HepG2 (cell line): Measurements from ENCODE around the gene TMCC1. TPM values are rescaled to one million over a fixed set of nuclear protein-coding genes. Genes with fewer than 3 reads are reported as not detected.

Experiments
- FOXA1 ChIP-seq, 2 experiments: fragments of 450-650 bp in 1 of 2; sonication (generic) in 1 of 2; formaldehyde crosslinking in 1 of 2; IDR thresholded peaks; 2 replicates each; pipeline versions ENCODE4 v1.4.0 to v1.6.1; 2016 to 2020; ENCODE audit warnings: missing genetic modification reagents in 1 of 2
- POLR2G ChIP-seq: fragments of 200-400 bp; formaldehyde crosslinking; IDR thresholded peaks from 2 replicates; pipeline ENCODE4 v1.6.1; 2018; ENCODE audit warnings: mild to moderate bottlenecking, low read depth, low read length, moderate library complexity
- TBX3 ChIP-seq: fragments of 450-650 bp; IDR thresholded peaks from 2 replicates; pipeline ENCODE4 v1.6.1; 2017; ENCODE audit warnings: antibody characterized with exemption, mild to moderate bottlenecking, inconsistent platforms, borderline replicate concordance
- TEAD3 ChIP-seq: optimal IDR thresholded peaks from 2 replicates; pipeline ENCODE3; 2016; ENCODE audit warnings: borderline replicate concordance
- TMF1 ChIP-seq: sonication (generic); formaldehyde crosslinking; IDR thresholded peaks from 2 replicates; pipeline ENCODE4 v1.8.1; 2022; ENCODE audit warnings: low read depth, missing genetic modification reagents
- ZNF317 ChIP-seq: sonication (generic); formaldehyde crosslinking; IDR thresholded peaks from 2 replicates; pipeline ENCODE4 v1.5.0; 2020; ENCODE audit warnings: mild to moderate bottlenecking, missing genetic modification reagents
- ZNF766 ChIP-seq: sonication (generic); formaldehyde crosslinking; IDR thresholded peaks from 2 replicates; pipeline ENCODE4 v1.5.0; 2020; ENCODE audit warnings: missing genetic modification reagents, borderline replicate concordance
- polyA plus RNA-seq, 8 experiments: library from polyadenylated mRNA; depleted of rRNA in 3 of 8; stranded (reverse) in 7 of 8; unstranded in 1 of 8; fragments of >200 nt; fragmentation: Illumina TruSeq in 4 of 8; extraction: Trizol in 4 of 8; gene quantifications; 2 replicates each; pipeline versions ENCODE4 v1.2.1 to v1.2.3, GENCODE V29; 2011 to 2016; ENCODE audit warnings: low read depth in 4 of 8, missing spikeins in 1 of 8, mixed read lengths in 1 of 8; ENCODE audit not compliant: insufficient read depth in 1 of 8
- total RNA-seq, 5 experiments: library from RNA; depleted of rRNA; stranded (reverse); fragments of >200 nt; fragmentation: Illumina TruSeq; extraction: Trizol; gene quantifications; 2 replicates each; pipeline ENCODE4 v1.2.3, GENCODE V29; 2016; ENCODE audit warnings: low read depth in 1 of 5
- TF ChIP-seq, protein P1 (sequence below), 2 experiments: sonication (generic) in 1 of 2; formaldehyde crosslinking in 1 of 2; IDR thresholded peaks; 2 replicates each; pipeline versions ENCODE4 v1.6.1 to v1.9.0; 2014 to 2022; ENCODE audit warnings: antibody characterized with exemption in 1 of 2, borderline replicate concordance in 1 of 2, inconsistent platforms in 1 of 2, low read depth in 1 of 2, missing genetic modification reagents in 1 of 2
- TF ChIP-seq, protein P2 (sequence below): sonication (generic); formaldehyde crosslinking; IDR thresholded peaks from 2 replicates; pipeline ENCODE4 v1.4.0; 2020; ENCODE audit warnings: missing genetic modification reagents, borderline replicate concordance
- TF ChIP-seq, protein P3 (sequence below): sonication (generic); formaldehyde crosslinking; IDR thresholded peaks from 2 replicates; pipeline ENCODE4 v1.5.1; 2020; ENCODE audit warnings: missing genetic modification reagents, mild to moderate bottlenecking, borderline replicate concordance
- TF ChIP-seq, protein P4 (sequence below): sonication (generic); formaldehyde crosslinking; conservative IDR thresholded peaks from 2 replicates; pipeline ENCODE4 v1.4.0; 2020; ENCODE audit warnings: missing genetic modification reagents

The TMCC1 gene
- total and polyA plus RNA-seq, 2 of the 13 experiments (the other 11 are each of a cell fraction or from before 2014, with no cell fraction given), result 12.1 to 264 TPM

DNA sequence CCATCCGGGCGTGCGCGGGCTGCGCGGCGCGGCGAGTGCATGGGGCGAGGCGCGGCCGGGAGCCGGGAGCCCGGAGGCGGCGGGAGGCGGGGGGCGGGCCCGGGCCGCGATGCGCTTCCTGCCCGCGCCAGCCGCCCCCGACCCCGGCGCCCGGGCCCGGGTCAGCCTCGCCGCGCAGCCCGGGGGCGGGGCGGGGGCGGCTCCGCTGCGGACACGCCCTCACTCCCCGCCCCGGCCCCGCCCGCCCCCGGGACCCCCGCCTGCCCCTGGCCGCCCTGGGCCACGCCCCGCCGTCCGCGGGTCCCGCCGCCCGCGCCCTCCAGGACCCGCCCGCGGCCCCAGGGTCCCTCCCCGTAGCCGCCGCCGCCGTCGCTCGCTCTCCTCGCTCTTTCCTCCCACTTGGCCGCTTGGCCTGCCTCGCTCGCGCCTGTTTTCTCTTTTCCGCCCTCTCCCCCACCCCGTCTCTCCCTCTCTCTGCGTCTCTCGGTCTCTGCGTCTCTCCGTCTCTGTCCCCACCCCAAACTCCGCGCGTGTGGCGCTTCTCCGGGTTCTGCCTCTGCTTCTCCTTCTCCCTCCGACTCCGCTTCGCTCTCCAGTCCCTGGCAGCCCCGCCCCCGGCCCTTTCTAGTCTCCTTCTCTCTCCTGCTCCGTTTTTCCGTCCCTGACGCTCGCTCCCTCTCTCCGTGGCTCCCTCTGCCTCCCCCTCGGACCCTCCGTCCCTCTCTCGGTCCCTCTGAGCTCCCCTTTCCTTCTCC lies 286.7 kb downstream of the TMCC1 start, which contains the start of gene PLXND1 (continued):
- TF ChIP-seq, protein P1, sequence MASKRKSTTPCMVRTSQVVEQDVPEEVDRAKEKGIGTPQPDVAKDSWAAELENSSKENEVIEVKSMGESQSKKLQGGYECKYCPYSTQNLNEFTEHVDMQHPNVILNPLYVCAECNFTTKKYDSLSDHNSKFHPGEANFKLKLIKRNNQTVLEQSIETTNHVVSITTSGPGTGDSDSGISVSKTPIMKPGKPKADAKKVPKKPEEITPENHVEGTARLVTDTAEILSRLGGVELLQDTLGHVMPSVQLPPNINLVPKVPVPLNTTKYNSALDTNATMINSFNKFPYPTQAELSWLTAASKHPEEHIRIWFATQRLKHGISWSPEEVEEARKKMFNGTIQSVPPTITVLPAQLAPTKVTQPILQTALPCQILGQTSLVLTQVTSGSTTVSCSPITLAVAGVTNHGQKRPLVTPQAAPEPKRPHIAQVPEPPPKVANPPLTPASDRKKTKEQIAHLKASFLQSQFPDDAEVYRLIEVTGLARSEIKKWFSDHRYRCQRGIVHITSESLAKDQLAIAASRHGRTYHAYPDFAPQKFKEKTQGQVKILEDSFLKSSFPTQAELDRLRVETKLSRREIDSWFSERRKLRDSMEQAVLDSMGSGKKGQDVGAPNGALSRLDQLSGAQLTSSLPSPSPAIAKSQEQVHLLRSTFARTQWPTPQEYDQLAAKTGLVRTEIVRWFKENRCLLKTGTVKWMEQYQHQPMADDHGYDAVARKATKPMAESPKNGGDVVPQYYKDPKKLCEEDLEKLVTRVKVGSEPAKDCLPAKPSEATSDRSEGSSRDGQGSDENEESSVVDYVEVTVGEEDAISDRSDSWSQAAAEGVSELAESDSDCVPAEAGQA (IDR thresholded peaks at IDR 0.05; ENCODE audit: low read depth), result no peak
- TF ChIP-seq, protein P1 (CRISPR knock-in tag; IDR thresholded peaks at IDR 0.05; ENCODE audit: borderline replicate concordance), result no peak
- no peak for TF ChIP-seq ZNF317
- TF ChIP-seq, protein P2, sequence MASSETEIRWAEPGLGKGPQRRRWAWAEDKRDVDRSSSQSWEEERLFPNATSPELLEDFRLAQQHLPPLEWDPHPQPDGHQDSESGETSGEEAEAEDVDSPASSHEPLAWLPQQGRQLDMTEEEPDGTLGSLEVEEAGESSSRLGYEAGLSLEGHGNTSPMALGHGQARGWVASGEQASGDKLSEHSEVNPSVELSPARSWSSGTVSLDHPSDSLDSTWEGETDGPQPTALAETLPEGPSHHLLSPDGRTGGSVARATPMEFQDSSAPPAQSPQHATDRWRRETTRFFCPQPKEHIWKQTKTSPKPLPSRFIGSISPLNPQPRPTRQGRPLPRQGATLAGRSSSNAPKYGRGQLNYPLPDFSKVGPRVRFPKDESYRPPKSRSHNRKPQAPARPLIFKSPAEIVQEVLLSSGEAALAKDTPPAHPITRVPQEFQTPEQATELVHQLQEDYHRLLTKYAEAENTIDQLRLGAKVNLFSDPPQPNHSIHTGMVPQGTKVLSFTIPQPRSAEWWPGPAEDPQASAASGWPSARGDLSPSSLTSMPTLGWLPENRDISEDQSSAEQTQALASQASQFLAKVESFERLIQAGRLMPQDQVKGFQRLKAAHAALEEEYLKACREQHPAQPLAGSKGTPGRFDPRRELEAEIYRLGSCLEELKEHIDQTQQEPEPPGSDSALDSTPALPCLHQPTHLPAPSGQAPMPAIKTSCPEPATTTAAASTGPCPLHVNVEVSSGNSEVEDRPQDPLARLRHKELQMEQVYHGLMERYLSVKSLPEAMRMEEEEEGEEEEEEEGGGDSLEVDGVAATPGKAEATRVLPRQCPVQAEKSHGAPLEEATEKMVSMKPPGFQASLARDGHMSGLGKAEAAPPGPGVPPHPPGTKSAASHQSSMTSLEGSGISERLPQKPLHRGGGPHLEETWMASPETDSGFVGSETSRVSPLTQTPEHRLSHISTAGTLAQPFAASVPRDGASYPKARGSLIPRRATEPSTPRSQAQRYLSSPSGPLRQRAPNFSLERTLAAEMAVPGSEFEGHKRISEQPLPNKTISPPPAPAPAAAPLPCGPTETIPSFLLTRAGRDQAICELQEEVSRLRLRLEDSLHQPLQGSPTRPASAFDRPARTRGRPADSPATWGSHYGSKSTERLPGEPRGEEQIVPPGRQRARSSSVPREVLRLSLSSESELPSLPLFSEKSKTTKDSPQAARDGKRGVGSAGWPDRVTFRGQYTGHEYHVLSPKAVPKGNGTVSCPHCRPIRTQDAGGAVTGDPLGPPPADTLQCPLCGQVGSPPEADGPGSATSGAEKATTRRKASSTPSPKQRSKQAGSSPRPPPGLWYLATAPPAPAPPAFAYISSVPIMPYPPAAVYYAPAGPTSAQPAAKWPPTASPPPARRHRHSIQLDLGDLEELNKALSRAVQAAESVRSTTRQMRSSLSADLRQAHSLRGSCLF (CRISPR knock-in tag), result no peak
- no peak for TF ChIP-seq TEAD3 (CRISPR knock-in tag)
- no peak for TF ChIP-seq TBX3
- TF ChIP-seq, protein P3, sequence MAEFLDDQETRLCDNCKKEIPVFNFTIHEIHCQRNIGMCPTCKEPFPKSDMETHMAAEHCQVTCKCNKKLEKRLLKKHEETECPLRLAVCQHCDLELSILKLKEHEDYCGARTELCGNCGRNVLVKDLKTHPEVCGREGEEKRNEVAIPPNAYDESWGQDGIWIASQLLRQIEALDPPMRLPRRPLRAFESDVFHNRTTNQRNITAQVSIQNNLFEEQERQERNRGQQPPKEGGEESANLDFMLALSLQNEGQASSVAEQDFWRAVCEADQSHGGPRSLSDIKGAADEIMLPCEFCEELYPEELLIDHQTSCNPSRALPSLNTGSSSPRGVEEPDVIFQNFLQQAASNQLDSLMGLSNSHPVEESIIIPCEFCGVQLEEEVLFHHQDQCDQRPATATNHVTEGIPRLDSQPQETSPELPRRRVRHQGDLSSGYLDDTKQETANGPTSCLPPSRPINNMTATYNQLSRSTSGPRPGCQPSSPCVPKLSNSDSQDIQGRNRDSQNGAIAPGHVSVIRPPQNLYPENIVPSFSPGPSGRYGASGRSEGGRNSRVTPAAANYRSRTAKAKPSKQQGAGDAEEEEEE (CRISPR knock-in tag), result no peak
- TF ChIP-seq ZNF766, result no peak
- TF ChIP-seq TMF1, result no peak; the same call in 1 of the 2 replicates
- peak; percentile 71 for TF ChIP-seq POLR2G
- TF ChIP-seq, protein P4, sequence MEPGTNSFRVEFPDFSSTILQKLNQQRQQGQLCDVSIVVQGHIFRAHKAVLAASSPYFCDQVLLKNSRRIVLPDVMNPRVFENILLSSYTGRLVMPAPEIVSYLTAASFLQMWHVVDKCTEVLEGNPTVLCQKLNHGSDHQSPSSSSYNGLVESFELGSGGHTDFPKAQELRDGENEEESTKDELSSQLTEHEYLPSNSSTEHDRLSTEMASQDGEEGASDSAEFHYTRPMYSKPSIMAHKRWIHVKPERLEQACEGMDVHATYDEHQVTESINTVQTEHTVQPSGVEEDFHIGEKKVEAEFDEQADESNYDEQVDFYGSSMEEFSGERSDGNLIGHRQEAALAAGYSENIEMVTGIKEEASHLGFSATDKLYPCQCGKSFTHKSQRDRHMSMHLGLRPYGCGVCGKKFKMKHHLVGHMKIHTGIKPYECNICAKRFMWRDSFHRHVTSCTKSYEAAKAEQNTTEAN (CRISPR knock-in tag), result no peak
- no peak for TF ChIP-seq FOXA1 (IDR thresholded peaks at IDR 0.05)
- no peak for TF ChIP-seq FOXA1 (CRISPR knock-in tag; IDR thresholded peaks at IDR 0.05)
